ENCODE results near the gene LCMT1. TPM values are rescaled to one million over a fixed set of nuclear protein-coding genes. Genes with fewer than 3 reads are reported as not detected.
"Not testable (repeated sequence)": the region's sequence is repeated elsewhere in the genome, so short reads cannot be mapped to it uniquely, and the experiment has no call there.

Gene LCMT1
- total RNA-seq, 1 donor from 2014 or later = 35.7 TPM

DNA sequence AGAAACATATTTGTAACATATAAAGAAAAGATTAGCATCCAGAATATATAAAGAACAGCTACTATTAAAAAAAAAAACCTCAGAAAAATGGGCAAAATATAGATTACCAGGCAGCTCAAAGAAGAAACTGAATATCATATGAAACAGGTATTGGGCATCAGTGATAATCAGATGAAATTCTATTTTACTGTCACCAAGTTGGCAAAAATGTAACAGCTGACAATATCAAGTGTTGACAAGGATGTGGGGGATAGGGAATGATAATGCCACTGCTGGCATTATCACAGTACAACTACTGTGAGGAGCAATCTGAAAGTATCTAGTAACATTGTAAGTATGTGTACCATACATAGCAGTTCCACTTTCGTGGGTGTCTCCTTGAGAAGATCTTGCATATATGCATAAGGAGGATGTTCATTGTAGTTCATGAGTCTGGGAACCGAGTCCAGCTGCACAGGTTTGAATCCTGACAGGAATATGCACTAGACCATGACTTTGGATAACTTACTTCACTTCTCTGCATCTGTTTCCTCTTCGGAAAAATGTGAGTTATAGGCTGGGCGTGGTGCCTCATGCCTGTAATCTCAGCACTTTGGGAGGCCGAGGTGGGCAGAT lies 50.3 kb downstream of the LCMT1 start:
- no peak overlapping the region for H3K27ac ChIP-seq
- H3K36me3 ChIP-seq = peaks cover 90% of the 10 kb centered on the region
- DNase-seq (no peak), ATAC-seq (no peak)
- H3K27me3 ChIP-seq (ENCODE audit: low read depth) = no peaks in the 10 kb centered on the region
- H3K9me3 ChIP-seq = no peaks in the 10 kb centered on the region
- TF ChIP-seq, protein P1, sequence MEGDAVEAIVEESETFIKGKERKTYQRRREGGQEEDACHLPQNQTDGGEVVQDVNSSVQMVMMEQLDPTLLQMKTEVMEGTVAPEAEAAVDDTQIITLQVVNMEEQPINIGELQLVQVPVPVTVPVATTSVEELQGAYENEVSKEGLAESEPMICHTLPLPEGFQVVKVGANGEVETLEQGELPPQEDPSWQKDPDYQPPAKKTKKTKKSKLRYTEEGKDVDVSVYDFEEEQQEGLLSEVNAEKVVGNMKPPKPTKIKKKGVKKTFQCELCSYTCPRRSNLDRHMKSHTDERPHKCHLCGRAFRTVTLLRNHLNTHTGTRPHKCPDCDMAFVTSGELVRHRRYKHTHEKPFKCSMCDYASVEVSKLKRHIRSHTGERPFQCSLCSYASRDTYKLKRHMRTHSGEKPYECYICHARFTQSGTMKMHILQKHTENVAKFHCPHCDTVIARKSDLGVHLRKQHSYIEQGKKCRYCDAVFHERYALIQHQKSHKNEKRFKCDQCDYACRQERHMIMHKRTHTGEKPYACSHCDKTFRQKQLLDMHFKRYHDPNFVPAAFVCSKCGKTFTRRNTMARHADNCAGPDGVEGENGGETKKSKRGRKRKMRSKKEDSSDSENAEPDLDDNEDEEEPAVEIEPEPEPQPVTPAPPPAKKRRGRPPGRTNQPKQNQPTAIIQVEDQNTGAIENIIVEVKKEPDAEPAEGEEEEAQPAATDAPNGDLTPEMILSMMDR (IDR thresholded peaks at IDR 0.05) = no peak
- no peaks in the 10 kb centered on the region for H3K4me1 ChIP-seq
- intact Hi-C loops (cut with DNase I) = no loop called here
- H3K4me3 ChIP-seq = no peak overlapping the region

DNA sequence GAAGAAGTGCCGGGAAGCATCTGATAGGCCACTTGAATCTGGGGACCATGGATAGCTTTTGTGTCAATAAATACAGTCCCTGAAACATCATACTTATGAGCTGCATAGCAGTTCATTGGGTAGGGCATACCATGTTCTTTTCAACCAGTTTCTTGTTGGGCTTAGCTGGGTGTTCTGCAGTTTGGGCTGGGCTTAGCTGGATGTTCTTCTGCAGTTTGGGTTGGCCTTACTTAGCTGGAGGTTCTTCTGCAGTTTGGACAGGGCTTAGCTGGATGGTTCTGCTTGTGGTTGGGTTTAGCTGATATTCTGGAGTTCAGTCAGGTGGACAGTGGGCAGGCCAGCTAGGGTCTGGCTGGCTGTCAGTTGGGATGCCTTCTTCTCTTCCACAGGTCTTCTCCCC lies 52.1 kb downstream of the LCMT1 start:
- no peaks in the 10 kb centered on the region for H3K4me1 ChIP-seq
- ATAC-seq (no peak), DNase-seq (no peak)
- H3K27ac ChIP-seq = no peak overlapping the region
- H3K36me3 ChIP-seq = peaks cover 93% of the 10 kb centered on the region
- no peaks in the 10 kb centered on the region for H3K27me3 ChIP-seq (ENCODE audit: low read depth)
- TF ChIP-seq, protein P1 (IDR thresholded peaks at IDR 0.05) = no peak
- H3K9me3 ChIP-seq = no peaks in the 10 kb centered on the region
- H3K4me3 ChIP-seq = no peak overlapping the region
- intact Hi-C loops (cut with DNase I) = no loop called here

DNA sequence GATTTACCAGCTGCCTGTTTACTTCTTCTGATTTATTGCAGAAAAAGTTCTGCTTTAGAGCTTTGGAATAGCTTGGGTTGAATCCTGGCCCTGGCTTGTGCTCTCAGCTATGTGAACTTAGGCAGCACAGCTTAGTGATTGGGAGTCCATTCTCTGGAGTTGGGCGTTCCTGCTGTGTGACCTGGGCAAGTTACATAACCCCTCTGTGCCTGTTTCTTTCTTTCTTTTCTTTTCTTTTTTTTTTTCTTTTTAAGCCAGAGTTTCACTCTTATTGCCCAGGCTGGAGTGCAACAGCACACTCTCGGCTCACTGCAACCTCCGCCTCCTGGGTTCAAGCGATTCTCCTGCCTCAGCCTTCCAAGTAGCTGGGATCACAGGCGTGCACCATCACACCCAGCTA lies 53.7 kb downstream of the LCMT1 start:
- H3K36me3 ChIP-seq = peaks cover 95% of the 10 kb centered on the region
- no peak for ATAC-seq

DNA sequence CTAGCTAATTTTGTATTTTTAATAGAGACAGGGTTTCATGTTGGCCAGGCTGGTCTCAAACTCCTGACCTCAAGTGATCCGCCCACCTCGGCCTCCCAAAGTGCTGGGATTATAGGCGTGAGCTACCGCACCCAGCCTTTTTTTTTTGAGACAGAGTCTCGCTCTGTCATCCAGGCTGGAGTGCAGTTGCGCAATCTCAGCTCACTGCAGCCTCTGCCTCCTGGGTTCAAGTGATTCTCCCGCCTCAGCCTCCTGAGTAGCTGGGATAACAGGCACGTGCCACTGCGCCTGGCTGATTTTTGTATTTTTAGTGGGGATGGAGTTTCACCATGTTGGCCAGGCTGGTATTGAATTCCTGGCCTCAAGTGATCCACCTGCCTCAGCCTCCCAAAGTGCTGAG lies 56.4 kb downstream of the LCMT1 start:
- ATAC-seq; H3K9me3 ChIP-seq; H3K27me3 ChIP-seq (ENCODE audit: low read depth); DNase-seq; H3K4me1 ChIP-seq; intact Hi-C loops (cut with DNase I); H3K4me3 ChIP-seq; H3K27ac ChIP-seq: not testable (repeated sequence)
- peaks cover 100% of the 10 kb centered on the region for H3K36me3 ChIP-seq

More for the DNA sequence above, 53.7 kb downstream of the LCMT1 start:
- no peak overlapping the region for H3K4me3 ChIP-seq
- no peak overlapping the region for H3K27ac ChIP-seq
- intact Hi-C loops (cut with DNase I) = no loop called here
- no peaks in the 10 kb centered on the region for H3K9me3 ChIP-seq
- TF ChIP-seq, protein P1 (IDR thresholded peaks at IDR 0.05) = no peak
- no peaks in the 10 kb centered on the region for H3K4me1 ChIP-seq
- no peaks in the 10 kb centered on the region for H3K27me3 ChIP-seq (ENCODE audit: low read depth)
- no peak for DNase-seq

DNA sequence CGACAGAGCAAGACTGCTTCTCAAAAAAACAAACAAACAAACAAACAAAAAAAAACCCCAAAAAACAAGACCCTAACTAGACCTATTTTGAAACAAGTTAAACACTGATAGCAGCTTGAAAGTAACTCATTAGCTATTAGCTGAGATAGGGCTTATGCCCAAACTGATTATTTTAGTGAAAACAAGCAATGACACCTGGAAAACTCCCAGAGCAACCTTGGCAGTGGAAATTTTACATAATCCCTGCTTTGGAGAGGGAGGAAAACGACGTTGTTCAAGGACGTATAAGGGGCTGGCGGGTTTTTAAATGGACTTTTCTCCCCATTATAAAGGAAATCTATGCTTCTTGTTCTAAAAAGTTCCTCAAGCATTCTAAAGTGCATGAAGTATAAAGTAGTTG lies 59.8 kb downstream of the LCMT1 start:
- no peak for DNase-seq
- H3K27me3 ChIP-seq (ENCODE audit: low read depth) = no peaks in the 10 kb centered on the region

DNA sequence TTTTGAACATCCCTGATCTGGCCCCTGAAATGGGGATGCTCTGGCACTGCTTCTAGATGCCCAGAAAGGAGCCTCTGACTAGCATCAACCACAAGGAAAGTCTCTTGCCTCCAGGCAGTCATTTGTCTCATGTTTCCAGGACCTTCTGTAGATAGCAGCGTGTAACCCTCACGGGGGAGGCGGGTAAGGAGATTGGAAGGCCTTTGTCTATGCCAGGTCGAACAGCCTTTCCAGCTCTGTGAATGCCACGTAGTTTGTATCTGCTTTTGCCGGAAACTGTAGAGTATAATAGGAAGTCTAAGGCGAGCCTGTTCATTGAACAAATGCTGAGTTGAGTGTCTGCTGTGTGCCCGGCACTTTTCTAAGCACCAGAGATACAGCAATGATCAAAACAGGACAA lies 61.3 kb downstream of the LCMT1 start:
- ATAC-seq = no peak
- intact Hi-C loops (cut with DNase I) = no loop called here
- H3K9me3 ChIP-seq = no peaks in the 10 kb centered on the region

More for the DNA sequence above, 59.8 kb downstream of the LCMT1 start:
- H3K36me3 ChIP-seq = peaks cover 95% of the 10 kb centered on the region
- H3K4me3 ChIP-seq = no peak overlapping the region
- no peak overlapping the region for H3K27ac ChIP-seq
- H3K4me1 ChIP-seq = no peaks in the 10 kb centered on the region
- TF ChIP-seq, protein P1 (IDR thresholded peaks at IDR 0.05) = no peak
- ATAC-seq = no peak
- intact Hi-C loops (cut with DNase I) = no loop called here
- no peaks in the 10 kb centered on the region for H3K9me3 ChIP-seq

More for the DNA sequence above, 61.3 kb downstream of the LCMT1 start:
- H3K4me3 ChIP-seq = no peak overlapping the region
- DNase-seq = no peak
- H3K27me3 ChIP-seq (ENCODE audit: low read depth) = no peaks in the 10 kb centered on the region
- H3K27ac ChIP-seq = no peak overlapping the region
- TF ChIP-seq, protein P1 (IDR thresholded peaks at IDR 0.05) = no peak
- no peaks in the 10 kb centered on the region for H3K4me1 ChIP-seq
- H3K36me3 ChIP-seq = peaks cover 84% of the 10 kb centered on the region
